GM19395 (cell line): ENCODE data around the gene CNPY3.
"Not testable (repeated sequence)": the region's sequence is repeated elsewhere in the genome, so short reads cannot be mapped to it uniquely, and the experiment has no call there.

ENCODE experiments used
- ATAC-seq: cut with Tn5 transposase; IDR thresholded peaks from one replicate; pipeline ENCODE4 v1.9.1; 2021; ENCODE audit warnings: mild to moderate bottlenecking, moderate library complexity; ENCODE audit not compliant: unreplicated experiment

Gene CNPY3

GRCh38 chr6:42914546-42914945 lies 14.7 kb upstream of the CNPY3 start:
- ATAC-seq: no peak

GRCh38 chr6:42915732-42916131 lies 13.5 kb upstream of the CNPY3 start, which contains the start of gene PTCRA:
Gene PTCRA (plus strand): TSS chr6:42916053. CDS start chr6:42916070, 17 bp downstream.
- ATAC-seq: no peak

GRCh38 chr6:42916288-42916687 lies 13.0 kb upstream of the CNPY3 start:
- ATAC-seq: no peak

- ATAC-seq: no peak
Measured at GRCh38 chr6:42921801-42922200, 7.5 kb upstream of the CNPY3 start.

- ATAC-seq: no peak
Measured at GRCh38 chr6:42923666-42924065, 5.6 kb upstream of the CNPY3 start.

GRCh38 chr6:42925248-42925857 lies 3.9 kb upstream of the CNPY3 start:
- no peak for ATAC-seq

GRCh38 chr6:42929821-42930360 lies 611 bp downstream of the CNPY3 start:
- ATAC-seq: peak; percentile 56

GRCh38 chr6:42932412-42932811 lies 3.1 kb downstream of the CNPY3 start:
- no peak for ATAC-seq

- ATAC-seq: no peak
Measured at GRCh38 chr6:42933205-42933604, 3.9 kb downstream of the CNPY3 start.

GRCh38 chr6:42935322-42935721 lies 6.0 kb downstream of the CNPY3 start:
- no peak for ATAC-seq

GRCh38 chr6:42936398-42936797 lies 7.1 kb downstream of the CNPY3 start:
- no peak for ATAC-seq

GRCh38 chr6:42937548-42938427 lies 8.5 kb downstream of the CNPY3 start:
- ATAC-seq: no peak

GRCh38 chr6:42938428-42938796 lies 9.1 kb downstream of the CNPY3 start:
- no peak for ATAC-seq

GRCh38 chr6:42938987-42939809 lies 9.9 kb downstream of the CNPY3 start:
- no peak for ATAC-seq

GRCh38 chr6:42939810-42940167 lies 10.5 kb downstream of the CNPY3 start:
- ATAC-seq: no peak

GRCh38 chr6:42940493-42941045 lies 11.3 kb downstream of the CNPY3 start:
- ATAC-seq: no peak

- ATAC-seq: not testable (repeated sequence)
Measured at GRCh38 chr6:42941356-42941755, 12.1 kb downstream of the CNPY3 start.

- no peak for ATAC-seq
Measured at GRCh38 chr6:42942444-42942843, 13.2 kb downstream of the CNPY3 start.

- no peak for ATAC-seq
Measured at GRCh38 chr6:42947950-42948349, 18.7 kb downstream of the CNPY3 start.

- ATAC-seq: no peak
Measured at GRCh38 chr6:42952389-42952788, 23.1 kb downstream of the CNPY3 start.

GRCh38 chr6:42954405-42954804 lies 25.1 kb downstream of the CNPY3 start:
- not testable (repeated sequence) for ATAC-seq
